Islet of Langerhans (tissue), 1 donor: Measurements from ENCODE around the gene SIX2.

Experiments used
- FAIRE-seq: peaks from one replicate; lab custom pipeline; 2011; peaks lifted over from hg19 to GRCh38; lab: Jason Lieb, UNC

Gene SIX2

GRCh38 chr2:45018023-45018422, 8.8 kb upstream of the SIX2 start:
- no peak for FAIRE-seq

- no peak for FAIRE-seq
Observed at GRCh38 chr2:45014831-45015230, 5.6 kb upstream of the SIX2 start.

GRCh38 chr2:45014016-45014702, 4.9 kb upstream of the SIX2 start:
- FAIRE-seq = no peak

- no peak for FAIRE-seq
Observed at GRCh38 chr2:45013229-45014015, 4.2 kb upstream of the SIX2 start.

- no peak for FAIRE-seq
Observed at GRCh38 chr2:45012733-45013132, 3.5 kb upstream of the SIX2 start.

GRCh38 chr2:45011621-45012602, 2.7 kb upstream of the SIX2 start:
- no peak for FAIRE-seq

- FAIRE-seq = no peak
Observed at GRCh38 chr2:45011121-45011520, 1.9 kb upstream of the SIX2 start.

- FAIRE-seq = no peak
Observed at GRCh38 chr2:45010702-45011012, 1.4 kb upstream of the SIX2 start.

- FAIRE-seq = no peak
Observed at GRCh38 chr2:45009928-45010701, 863 bp upstream of the SIX2 start.

GRCh38 chr2:45008296-45009129, 739 bp downstream of the SIX2 start:
- no peak for FAIRE-seq

- no peak for FAIRE-seq
Observed at GRCh38 chr2:45007961-45008295, 1.3 kb downstream of the SIX2 start.

- no peak for FAIRE-seq
Observed at GRCh38 chr2:45006942-45007287, 2.3 kb downstream of the SIX2 start.

GRCh38 chr2:45006041-45006941, 3.0 kb downstream of the SIX2 start:
- no peak for FAIRE-seq

GRCh38 chr2:45005261-45006002, 3.8 kb downstream of the SIX2 start:
- FAIRE-seq = no peak

- no peak for FAIRE-seq
Observed at GRCh38 chr2:45004562-45005191, 4.6 kb downstream of the SIX2 start.

- FAIRE-seq = no peak
Observed at GRCh38 chr2:45003579-45004551, 5.4 kb downstream of the SIX2 start.

- FAIRE-seq = no peak
Observed at GRCh38 chr2:45002686-45003085, 6.6 kb downstream of the SIX2 start.

- FAIRE-seq = no peak
Observed at GRCh38 chr2:45001869-45002385, 7.3 kb downstream of the SIX2 start.
